Measurements from ENCODE around the gene MARCHF5. TPM values are rescaled to one million over a fixed set of nuclear protein-coding genes. Genes with fewer than 3 reads are reported as not detected.
"Not testable (repeated sequence)": the region's sequence is repeated elsewhere in the genome, so short reads cannot be mapped to it uniquely, and the experiment has no call there.

MARCHF5 gene
- total RNA-seq, 1 donor from 2014 or later, result 34.2 TPM

DNA sequence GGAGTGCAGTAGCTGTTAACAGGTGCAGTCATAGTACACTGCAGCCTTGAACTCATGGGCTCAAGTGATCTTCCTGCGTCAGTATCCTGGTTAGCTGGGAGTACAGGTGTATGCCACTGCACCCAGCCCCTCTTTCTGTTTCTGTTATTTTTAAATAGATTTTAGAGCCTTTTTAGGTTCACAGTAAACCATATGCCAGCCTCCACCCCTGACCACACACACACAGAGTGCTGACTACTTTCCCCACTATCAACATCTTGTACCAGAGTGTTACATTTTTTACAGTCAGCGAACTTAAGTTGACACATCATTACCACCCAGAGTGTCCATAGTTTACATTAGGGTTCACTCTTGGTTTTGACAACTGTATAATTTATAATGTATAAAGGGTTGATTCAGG lies 32.1 kb downstream of the MARCHF5 start:
- Mint-ChIP-seq H3K27me3 (ENCODE audit: low read depth) (no peaks in the 10 kb centered on the region), H3K4me1 (ENCODE audit: low read depth) (peaks cover 12% of the 10 kb centered on the region), H3K36me3 (ENCODE audit: low read depth) (peaks cover 10% of the 10 kb centered on the region), H3K9me3 (ENCODE audit: low read depth) (peaks cover 8% of the 10 kb centered on the region), H3K4me3 (ENCODE audit: unreplicated experiment) (no peak overlapping the region), H3K27ac (ENCODE audit: unreplicated experiment) (no peak overlapping the region)
- no peak for TF ChIP-seq CTCF (IDR thresholded peaks at IDR 0.05)
- no peak for DNase-seq (ENCODE audit: low spot score)

- H3K27me3 Mint-ChIP-seq (ENCODE audit: low read depth), result no peaks in the 10 kb centered on the region
- no peaks in the 10 kb centered on the region for H3K9me3 Mint-ChIP-seq (ENCODE audit: low read depth)
- no peak for DNase-seq (ENCODE audit: low spot score)
- H3K27ac Mint-ChIP-seq (ENCODE audit: unreplicated experiment), result no peak overlapping the region
- no peak overlapping the region for H3K4me3 Mint-ChIP-seq (ENCODE audit: unreplicated experiment)
- H3K4me1 Mint-ChIP-seq (ENCODE audit: low read depth), result peaks cover 12% of the 10 kb centered on the region
- TF ChIP-seq CTCF (IDR thresholded peaks at IDR 0.05), result no peak
- H3K36me3 Mint-ChIP-seq (ENCODE audit: low read depth), result peaks cover 6% of the 10 kb centered on the region
These were observed 36.8 kb downstream of the MARCHF5 start for GRCh38 chr10:92327445-92328433.

DNA sequence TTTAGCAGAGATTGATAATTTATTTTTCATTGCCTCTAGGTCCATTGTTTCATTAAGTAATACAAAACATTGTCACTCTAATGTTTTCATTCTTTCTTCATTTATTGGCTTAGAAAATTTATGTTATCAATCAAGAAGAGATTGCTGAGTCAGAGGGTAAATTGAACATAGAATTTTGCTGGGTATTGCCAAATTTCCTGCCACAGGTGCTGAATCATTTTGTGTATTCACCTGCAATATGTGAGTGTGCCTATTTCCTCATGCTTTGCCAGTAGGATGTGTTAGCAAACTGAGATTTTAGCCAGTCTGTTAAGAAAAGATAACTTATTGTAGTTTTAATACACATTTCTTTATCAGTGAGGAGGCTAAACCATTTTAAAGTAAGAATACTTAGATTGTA lies 38.0 kb downstream of the MARCHF5 start:
- no peaks in the 10 kb centered on the region for H3K36me3 Mint-ChIP-seq (ENCODE audit: low read depth)
- no peak for DNase-seq (ENCODE audit: low spot score)
- H3K4me1 Mint-ChIP-seq (ENCODE audit: low read depth), result peaks cover 12% of the 10 kb centered on the region
- no peaks in the 10 kb centered on the region for H3K9me3 Mint-ChIP-seq (ENCODE audit: low read depth)
- no peak overlapping the region for H3K4me3 Mint-ChIP-seq (ENCODE audit: unreplicated experiment)
- no peak overlapping the region for H3K27ac Mint-ChIP-seq (ENCODE audit: unreplicated experiment)
- no peaks in the 10 kb centered on the region for H3K27me3 Mint-ChIP-seq (ENCODE audit: low read depth)
- no peak for TF ChIP-seq CTCF (IDR thresholded peaks at IDR 0.05)

DNA sequence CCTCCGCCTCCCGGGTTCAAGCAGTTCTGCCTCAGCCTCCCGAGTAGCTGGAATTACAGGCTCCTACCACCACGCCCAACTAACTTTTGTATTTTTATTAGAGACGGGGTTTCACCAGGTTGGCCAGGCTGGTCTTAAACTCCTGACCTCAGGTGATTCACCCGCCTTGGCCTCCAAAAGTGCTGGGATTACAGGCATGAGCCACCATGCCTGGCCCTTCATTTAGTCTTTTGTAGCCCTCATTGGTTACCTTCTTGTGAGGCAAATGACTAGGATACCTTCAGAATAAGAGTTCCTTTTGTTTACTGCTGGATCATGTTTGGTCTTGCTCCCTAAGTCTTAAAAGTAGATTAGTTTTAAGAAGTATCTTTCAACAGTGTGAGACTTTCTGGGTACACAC lies 39.0 kb downstream of the MARCHF5 start:
- peaks cover 10% of the 10 kb centered on the region for H3K4me1 Mint-ChIP-seq (ENCODE audit: low read depth)
- not testable (repeated sequence) for DNase-seq (ENCODE audit: low spot score); H3K9me3 Mint-ChIP-seq (ENCODE audit: low read depth); H3K4me3 Mint-ChIP-seq (ENCODE audit: unreplicated experiment); H3K27ac Mint-ChIP-seq (ENCODE audit: unreplicated experiment); H3K27me3 Mint-ChIP-seq (ENCODE audit: low read depth); H3K36me3 Mint-ChIP-seq (ENCODE audit: low read depth)

DNA sequence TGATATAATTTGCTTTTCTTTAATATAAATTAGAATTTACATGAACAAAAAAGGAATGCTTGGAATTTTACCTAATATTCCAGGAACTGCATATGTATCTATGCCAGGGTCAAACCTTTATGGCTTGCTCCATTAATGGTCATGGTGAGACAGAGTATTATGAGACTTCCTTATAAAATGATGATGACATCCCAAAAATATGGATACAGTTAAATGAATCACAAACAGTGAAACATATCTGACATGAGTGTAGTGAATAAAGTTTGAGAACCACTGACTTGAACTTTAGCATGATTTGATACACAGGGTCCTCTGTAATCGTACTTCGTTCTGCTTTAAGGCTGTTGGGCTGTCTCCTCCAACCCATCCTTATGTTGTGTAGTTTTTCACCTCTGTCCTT lies 51.8 kb downstream of the MARCHF5 start:
- H3K27me3 Mint-ChIP-seq (ENCODE audit: low read depth), result no peaks in the 10 kb centered on the region
- peaks cover 11% of the 10 kb centered on the region for H3K4me1 Mint-ChIP-seq (ENCODE audit: low read depth)
- H3K9me3 Mint-ChIP-seq (ENCODE audit: low read depth), result no peaks in the 10 kb centered on the region
- peak overlapping the region; percentile 27 for H3K27ac Mint-ChIP-seq (ENCODE audit: unreplicated experiment)
- peaks cover 15% of the 10 kb centered on the region for H3K36me3 Mint-ChIP-seq (ENCODE audit: low read depth)
- DNase-seq (ENCODE audit: low spot score), result no peak
- no peak for TF ChIP-seq CTCF (IDR thresholded peaks at IDR 0.05)
- H3K4me3 Mint-ChIP-seq (ENCODE audit: unreplicated experiment), result no peak overlapping the region

- not testable (repeated sequence) for DNase-seq (ENCODE audit: low spot score); H3K27ac Mint-ChIP-seq (ENCODE audit: unreplicated experiment); H3K4me3 Mint-ChIP-seq (ENCODE audit: unreplicated experiment); H3K27me3 Mint-ChIP-seq (ENCODE audit: low read depth); H3K9me3 Mint-ChIP-seq (ENCODE audit: low read depth)
- Mint-ChIP-seq H3K4me1 (ENCODE audit: low read depth) (peaks cover 11% of the 10 kb centered on the region), H3K36me3 (ENCODE audit: low read depth) (peaks cover 26% of the 10 kb centered on the region)
These were observed 54.6 kb downstream of the MARCHF5 start for GRCh38 chr10:92345575-92345974.

- H3K9me3 Mint-ChIP-seq (ENCODE audit: low read depth); DNase-seq (ENCODE audit: low spot score); H3K27me3 Mint-ChIP-seq (ENCODE audit: low read depth); H3K27ac Mint-ChIP-seq (ENCODE audit: unreplicated experiment); H3K4me3 Mint-ChIP-seq (ENCODE audit: unreplicated experiment): not testable (repeated sequence)
- H3K36me3 Mint-ChIP-seq (ENCODE audit: low read depth), result peaks cover 23% of the 10 kb centered on the region
- H3K4me1 Mint-ChIP-seq (ENCODE audit: low read depth), result peaks cover 11% of the 10 kb centered on the region
These were observed 56.2 kb downstream of the MARCHF5 start for GRCh38 chr10:92347035-92347676.
